ENCODE measurements around the gene SH3TC2. TPM values are rescaled to one million over a fixed set of nuclear protein-coding genes. Genes with fewer than 3 reads are reported as not detected.

The SH3TC2 gene
- total RNA-seq, 4 donors from 2014 or later = 0.10 to 0.41 (median 0.20) TPM; not detected in 1

GRCh38 chr5:149024477-149024876 lies 38.4 kb downstream of the SH3TC2 start:
- H3K4me1 ChIP-seq = no peaks in the 10 kb centered on the region
- H3K36me3 ChIP-seq = no peaks in the 10 kb centered on the region
- H3K4me3 ChIP-seq = no peak overlapping the region
- no peak overlapping the region for H3K27ac ChIP-seq
- DNase-seq (no peak), ATAC-seq (no peak)
- H3K27me3 ChIP-seq = no peaks in the 10 kb centered on the region
- TF ChIP-seq POLR2A (IDR thresholded peaks at IDR 0.05) (no peak), CTCF (IDR thresholded peaks at IDR 0.05 in 4 of 5, conservative IDR thresholded peaks at IDR 0.05 in 1 of 5) (no peak)
- intact Hi-C loops (cut with DNase I; ENCODE audit: low total_unique reads) (no loop called here), in situ Hi-C loops (cut with MboI; ENCODE audit: low sequenced_read_pairs in 4 of 4) (no loop called here)
- H3K9me3 ChIP-seq = no peaks in the 10 kb centered on the region

- in situ Hi-C loops (cut with MboI; ENCODE audit: low sequenced_read_pairs in 4 of 4) = no loop called here
- Histone ChIP-seq H3K4me1 (no peaks in the 10 kb centered on the region), H3K27ac (no peak overlapping the region), H3K36me3 (no peaks in the 10 kb centered on the region), H3K4me3 (no peak overlapping the region), H3K27me3 (no peaks in the 10 kb centered on the region), H3K9me3 (no peaks in the 10 kb centered on the region)
- intact Hi-C loops (cut with DNase I; ENCODE audit: low total_unique reads) = no loop called here
- ATAC-seq (no peak), DNase-seq (no peak)
- TF ChIP-seq POLR2A (IDR thresholded peaks at IDR 0.05) (no peak), CTCF (IDR thresholded peaks at IDR 0.05 in 4 of 5, conservative IDR thresholded peaks at IDR 0.05 in 1 of 5) (no peak)
Measured at GRCh38 chr5:149022200-149022599, 40.7 kb downstream of the SH3TC2 start.

- ATAC-seq (no peak), DNase-seq (no peak)
- H3K36me3 ChIP-seq = no peaks in the 10 kb centered on the region
- H3K27me3 ChIP-seq = no peaks in the 10 kb centered on the region
- peaks cover 0 to under 1% of the 10 kb centered on the region in 2 donors for H3K4me1 ChIP-seq
- TF ChIP-seq CTCF (IDR thresholded peaks at IDR 0.05 in 4 of 5, conservative IDR thresholded peaks at IDR 0.05 in 1 of 5) (no peak), POLR2A (IDR thresholded peaks at IDR 0.05) (no peak)
- no peaks in the 10 kb centered on the region for H3K9me3 ChIP-seq
- intact Hi-C loops (cut with DNase I; ENCODE audit: low total_unique reads) = no loop called here
- in situ Hi-C loops (cut with MboI; ENCODE audit: low sequenced_read_pairs in 4 of 4) = no loop called here
- H3K4me3 ChIP-seq = no peak overlapping the region
- H3K27ac ChIP-seq = no peak overlapping the region
Measured at GRCh38 chr5:149019679-149020078, 43.2 kb downstream of the SH3TC2 start.

- no peak for TF ChIP-seq POLR2A (IDR thresholded peaks at IDR 0.05)
- no peak for TF ChIP-seq CTCF (IDR thresholded peaks at IDR 0.05 in 4 of 5, conservative IDR thresholded peaks at IDR 0.05 in 1 of 5)
- H3K36me3 ChIP-seq = no peaks in the 10 kb centered on the region
- no peaks in the 10 kb centered on the region for H3K27me3 ChIP-seq
- peaks cover 0 to 3% of the 10 kb centered on the region in 2 donors for H3K4me1 ChIP-seq
- H3K9me3 ChIP-seq = no peaks in the 10 kb centered on the region
- ATAC-seq = no peak
- H3K4me3 ChIP-seq = no peak overlapping the region
- intact Hi-C loops (cut with DNase I; ENCODE audit: low total_unique reads) (no loop called here), in situ Hi-C loops (cut with MboI; ENCODE audit: low sequenced_read_pairs in 4 of 4) (no loop called here)
- no peak overlapping the region for H3K27ac ChIP-seq
- DNase-seq = no peak
Measured at GRCh38 chr5:149018909-149019443, 43.9 kb downstream of the SH3TC2 start.

GRCh38 chr5:149017636-149018035 lies 45.2 kb downstream of the SH3TC2 start:
- Histone ChIP-seq H3K9me3 (no peaks in the 10 kb centered on the region), H3K4me3 (no peak overlapping the region), H3K36me3 (no peaks in the 10 kb centered on the region), H3K27ac (no peak overlapping the region), H3K4me1 (peaks cover 0 to 3% of the 10 kb centered on the region in 2 donors), H3K27me3 (no peaks in the 10 kb centered on the region)
- TF ChIP-seq POLR2A (IDR thresholded peaks at IDR 0.05) (no peak), CTCF (IDR thresholded peaks at IDR 0.05 in 4 of 5, conservative IDR thresholded peaks at IDR 0.05 in 1 of 5) (no peak)
- ATAC-seq = no peak
- DNase-seq = no peak
- in situ Hi-C loops (cut with MboI; ENCODE audit: low sequenced_read_pairs in 4 of 4) = no loop called here
- intact Hi-C loops (cut with DNase I; ENCODE audit: low total_unique reads) = no loop called here
